Neural crest cell (in vitro differentiated cells): ENCODE data around the gene CKLF. TPM values are rescaled to one million over a fixed set of nuclear protein-coding genes. Genes with fewer than 3 reads are reported as not detected.

Experiments used
- DNase-seq: peaks from one replicate; pipeline ENCODE4 v3.0.0; 2021; ENCODE audit warnings: low read depth, mixed read lengths, low spot score
- H3K27ac Mint-ChIP-seq: one replicate; pipeline ENCODE4 v1.8.0; 2021; ENCODE audit warnings: mild to moderate bottlenecking, mixed read lengths; ENCODE audit not compliant: unreplicated experiment
- H3K27me3 Mint-ChIP-seq: 2 replicates; pipeline ENCODE4 v1.8.0; 2021; ENCODE audit warnings: low read depth, mild to moderate bottlenecking, mixed read lengths
- H3K36me3 Mint-ChIP-seq: 2 replicates; pipeline ENCODE4 v1.8.0; 2021; ENCODE audit warnings: low read depth, mild to moderate bottlenecking, mixed read lengths
- H3K4me1 Mint-ChIP-seq: 2 replicates; pipeline ENCODE4 v1.8.0; 2021; ENCODE audit warnings: mixed read lengths
- H3K4me3 Mint-ChIP-seq: one replicate; pipeline ENCODE4 v1.8.0; 2021; ENCODE audit warnings: mild to moderate bottlenecking, mixed read lengths
- H3K9me3 Mint-ChIP-seq: 2 replicates; pipeline ENCODE4 v1.8.0; 2021; ENCODE audit warnings: mixed read lengths
- CTCF ChIP-seq: fragments of 200-600 bp; sonication (generic); conservative IDR thresholded peaks from 2 replicates; pipeline ENCODE4 v1.5.0; 2021; ENCODE audit warnings: antibody characterized with exemption, mild to moderate bottlenecking
- total RNA-seq: library from RNA; stranded (reverse); gene quantifications from 2 replicates; pipeline ENCODE4 v1.2.1, GENCODE V29; 2021

CKLF gene
- total RNA-seq, 1 donor from 2014 or later = 51.2 TPM

GRCh38 chr16:66516808-66517585 is 35.4 kb upstream of the CKLF start:
- no peaks in the 10 kb centered on the region for H3K9me3 Mint-ChIP-seq
- DNase-seq = peak; percentile 53
- H3K4me1 Mint-ChIP-seq = peaks cover 59% of the 10 kb centered on the region
- H3K4me3 Mint-ChIP-seq = peak overlapping the region; percentile 82
- peak overlapping the region; percentile 100 for H3K27ac Mint-ChIP-seq
- H3K27me3 Mint-ChIP-seq = no peaks in the 10 kb centered on the region
- no peak for TF ChIP-seq CTCF
- peaks cover 11% of the 10 kb centered on the region for H3K36me3 Mint-ChIP-seq

GRCh38 chr16:66517586-66518263 is 34.7 kb upstream of the CKLF start:
- no peaks in the 10 kb centered on the region for H3K27me3 Mint-ChIP-seq
- no peaks in the 10 kb centered on the region for H3K9me3 Mint-ChIP-seq
- peaks cover 11% of the 10 kb centered on the region for H3K36me3 Mint-ChIP-seq
- no peak for TF ChIP-seq CTCF
- H3K27ac Mint-ChIP-seq = peak overlapping the region; percentile 100
- peaks cover 53% of the 10 kb centered on the region for H3K4me1 Mint-ChIP-seq
- peak overlapping the region; percentile 82 for H3K4me3 Mint-ChIP-seq
- DNase-seq = no peak

GRCh38 chr16:66519482-66520373 is 32.6 kb upstream of the CKLF start:
- Mint-ChIP-seq H3K4me3 (no peak overlapping the region), H3K27ac (no peak overlapping the region), H3K4me1 (peaks cover 46% of the 10 kb centered on the region), H3K36me3 (peaks cover 7% of the 10 kb centered on the region), H3K9me3 (no peaks in the 10 kb centered on the region), H3K27me3 (no peaks in the 10 kb centered on the region)
- no peak for TF ChIP-seq CTCF
- no peak for DNase-seq

GRCh38 chr16:66520406-66521170 is 31.8 kb upstream of the CKLF start:
- H3K4me1 Mint-ChIP-seq = peaks cover 38% of the 10 kb centered on the region
- H3K4me3 Mint-ChIP-seq = no peak overlapping the region
- H3K27me3 Mint-ChIP-seq = no peaks in the 10 kb centered on the region
- no peak overlapping the region for H3K27ac Mint-ChIP-seq
- no peak for TF ChIP-seq CTCF
- H3K36me3 Mint-ChIP-seq = peaks cover 7% of the 10 kb centered on the region
- H3K9me3 Mint-ChIP-seq = no peaks in the 10 kb centered on the region
- DNase-seq = no peak

GRCh38 chr16:66521252-66521713 is 31.1 kb upstream of the CKLF start:
- Mint-ChIP-seq H3K4me3 (no peak overlapping the region), H3K27ac (peak overlapping the region; percentile 92), H3K9me3 (no peaks in the 10 kb centered on the region), H3K4me1 (peaks cover 33% of the 10 kb centered on the region), H3K36me3 (peaks cover 10% of the 10 kb centered on the region), H3K27me3 (no peaks in the 10 kb centered on the region)
- no peak for DNase-seq
- no peak for TF ChIP-seq CTCF
